Left lung (tissue), 10 donors: ENCODE data around the gene CUTA. TPM values are rescaled to one million over a fixed set of nuclear protein-coding genes. Genes with fewer than 3 reads are reported as not detected.
"Not testable (repeated sequence)": the region's sequence is repeated elsewhere in the genome, so short reads cannot be mapped to it uniquely, and the experiment has no call there.

ENCODE experiments used
- ATAC-seq: fragments of 200-7000 bp; cut with Tn5 transposase; one replicate; pipeline ENCODE4 v1.9.1; 2020; ENCODE audit warnings: moderate library complexity
- DNase-seq, 4 donors: peaks; one replicate each; pipeline ENCODE4 v3.0.0-alpha.2; 2013 to 2020
- H3K27ac ChIP-seq, 2 donors: fragments of 200-600 bp; sonication (generic) in 1 of 2; one replicate each; pipeline versions ENCODE4 v1.5.0 to v1.8.0; 2020 to 2021
- H3K27me3 ChIP-seq, 2 donors: fragments of 200-600 bp; sonication (generic) in 1 of 2; one replicate each; pipeline versions ENCODE4 v1.5.0 to v1.8.0; 2020 to 2021
- H3K36me3 ChIP-seq, 2 donors: fragments of 200-600 bp; sonication (generic) in 1 of 2; one replicate each; pipeline versions ENCODE4 v1.5.0 to v1.8.0; 2020 to 2021
- H3K4me1 ChIP-seq, 2 donors: fragments of 200-600 bp; one replicate each; pipeline ENCODE4 v1.8.0; 2021
- H3K4me3 ChIP-seq, 2 donors: fragments of 200-600 bp; sonication (generic) in 1 of 2; one replicate each; pipeline versions ENCODE4 v1.5.0 to v1.8.0; 2020 to 2021; ENCODE audit warnings: mild to moderate bottlenecking in 1 of 2
- H3K9me3 ChIP-seq, 2 donors: fragments of 200-600 bp; sonication (generic) in 1 of 2; one replicate each; pipeline versions ENCODE4 v1.5.0 to v1.8.0; 2020 to 2021
- intact Hi-C, 2 donors: fragments of 100-400 bp; cut with DNase I; formaldehyde crosslinking; loops; one replicate each; pipeline versions ENCODE4 v1.11.2 to v1.14.2; 2022
- polyA plus RNA-seq, 6 donors: library from polyadenylated mRNA; unstranded; fragments of 120-200 nt; gene quantifications; one replicate each; pipeline ENCODE4 v1.2.1, GENCODE V29; 2013; ENCODE audit not compliant: insufficient read length in 6 of 6
- total RNA-seq, 2 donors: library from RNA; stranded (reverse); fragmentation: NEBNext Ultra II Directional; extraction: Animal tissue kit (Norgen Biotek cat#: 25700); gene quantifications; one replicate each; pipeline ENCODE4 v1.2.1, GENCODE V29; 2021
- TF ChIP-seq, protein P1 (sequence below), 2 donors: fragments of 200-600 bp; sonication (generic) in 1 of 2; IDR thresholded peaks; one replicate each; pipeline versions ENCODE4 v1.5.0 to v1.8.0; 2021; ENCODE audit warnings: antibody characterized with exemption in 2 of 2
- donor health status: DM: no; HTN: yes; CAD: no.
- donor health status: DM: no; HTN: no; CAD: no.

CUTA gene
- total and polyA plus RNA-seq, 8 donors = 144 to 189 (median 175) TPM

DNA sequence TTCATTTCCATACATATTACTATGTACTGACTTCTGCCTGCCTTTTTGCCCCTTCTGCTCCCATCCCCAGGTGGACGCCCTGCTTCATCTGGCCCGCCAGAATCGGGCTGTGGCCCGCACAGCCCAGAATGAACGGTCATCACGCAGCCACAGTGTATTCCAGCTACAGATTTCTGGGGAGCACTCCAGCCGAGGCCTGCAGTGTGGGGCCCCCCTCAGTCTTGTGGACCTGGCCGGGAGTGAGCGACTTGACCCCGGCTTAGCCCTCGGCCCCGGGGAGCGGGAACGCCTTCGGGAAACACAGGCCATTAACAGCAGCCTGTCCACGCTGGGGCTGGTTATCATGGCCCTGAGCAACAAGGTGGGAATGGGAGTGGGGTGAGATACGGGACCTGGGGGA, 11.8 kb downstream of the CUTA start:
- intact Hi-C loops = no loop called here
- Histone ChIP-seq H3K36me3 (peaks cover 0 to 4% of the 10 kb centered on the region in 2 donors), H3K27ac (no peak overlapping the region), H3K4me1 (peaks cover 0 to 6% of the 10 kb centered on the region in 2 donors), H3K9me3 (no peaks in the 10 kb centered on the region), H3K27me3 (no peaks in the 10 kb centered on the region), H3K4me3 (no peak overlapping the region)
- no peak for ATAC-seq
- TF ChIP-seq, protein P1, sequence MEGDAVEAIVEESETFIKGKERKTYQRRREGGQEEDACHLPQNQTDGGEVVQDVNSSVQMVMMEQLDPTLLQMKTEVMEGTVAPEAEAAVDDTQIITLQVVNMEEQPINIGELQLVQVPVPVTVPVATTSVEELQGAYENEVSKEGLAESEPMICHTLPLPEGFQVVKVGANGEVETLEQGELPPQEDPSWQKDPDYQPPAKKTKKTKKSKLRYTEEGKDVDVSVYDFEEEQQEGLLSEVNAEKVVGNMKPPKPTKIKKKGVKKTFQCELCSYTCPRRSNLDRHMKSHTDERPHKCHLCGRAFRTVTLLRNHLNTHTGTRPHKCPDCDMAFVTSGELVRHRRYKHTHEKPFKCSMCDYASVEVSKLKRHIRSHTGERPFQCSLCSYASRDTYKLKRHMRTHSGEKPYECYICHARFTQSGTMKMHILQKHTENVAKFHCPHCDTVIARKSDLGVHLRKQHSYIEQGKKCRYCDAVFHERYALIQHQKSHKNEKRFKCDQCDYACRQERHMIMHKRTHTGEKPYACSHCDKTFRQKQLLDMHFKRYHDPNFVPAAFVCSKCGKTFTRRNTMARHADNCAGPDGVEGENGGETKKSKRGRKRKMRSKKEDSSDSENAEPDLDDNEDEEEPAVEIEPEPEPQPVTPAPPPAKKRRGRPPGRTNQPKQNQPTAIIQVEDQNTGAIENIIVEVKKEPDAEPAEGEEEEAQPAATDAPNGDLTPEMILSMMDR (IDR thresholded peaks at IDR 0.05) = no peak
- DNase-seq = no peak

DNA sequence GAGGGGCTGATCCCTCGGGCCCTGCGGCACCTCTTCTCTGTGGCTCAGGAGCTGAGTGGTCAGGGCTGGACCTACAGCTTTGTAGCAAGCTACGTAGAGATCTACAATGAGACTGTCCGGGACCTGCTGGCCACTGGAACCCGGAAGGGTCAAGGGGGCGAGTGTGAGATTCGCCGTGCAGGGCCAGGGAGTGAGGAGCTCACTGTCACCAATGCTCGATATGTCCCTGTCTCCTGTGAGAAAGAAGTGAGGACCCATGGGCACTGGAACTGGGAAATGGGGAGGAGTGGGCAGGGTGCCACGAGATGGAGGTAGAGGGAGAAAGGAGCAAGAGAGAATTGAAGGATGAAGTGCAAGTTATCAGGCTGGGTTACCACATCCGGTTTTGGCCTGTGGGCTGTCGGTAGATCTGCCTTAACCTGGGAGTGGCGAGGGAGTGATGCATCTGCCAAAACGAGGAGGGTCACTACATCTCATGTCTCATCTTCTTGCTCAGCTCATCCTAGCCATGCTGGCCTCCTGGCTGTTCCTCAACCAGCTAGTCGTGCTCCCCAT, 12.4 kb downstream of the CUTA start:
- H3K36me3 ChIP-seq = peaks cover 0 to 4% of the 10 kb centered on the region in 2 donors
- intact Hi-C loops = no loop called here
- TF ChIP-seq, protein P1 (IDR thresholded peaks at IDR 0.05) = no peak
- no peak overlapping the region for H3K27ac ChIP-seq
- H3K27me3 ChIP-seq = no peaks in the 10 kb centered on the region
- DNase-seq (no peak), ATAC-seq (no peak)
- no peak overlapping the region for H3K4me3 ChIP-seq
- H3K4me1 ChIP-seq = peaks cover 0 to 6% of the 10 kb centered on the region in 2 donors
- H3K9me3 ChIP-seq = no peaks in the 10 kb centered on the region

DNA sequence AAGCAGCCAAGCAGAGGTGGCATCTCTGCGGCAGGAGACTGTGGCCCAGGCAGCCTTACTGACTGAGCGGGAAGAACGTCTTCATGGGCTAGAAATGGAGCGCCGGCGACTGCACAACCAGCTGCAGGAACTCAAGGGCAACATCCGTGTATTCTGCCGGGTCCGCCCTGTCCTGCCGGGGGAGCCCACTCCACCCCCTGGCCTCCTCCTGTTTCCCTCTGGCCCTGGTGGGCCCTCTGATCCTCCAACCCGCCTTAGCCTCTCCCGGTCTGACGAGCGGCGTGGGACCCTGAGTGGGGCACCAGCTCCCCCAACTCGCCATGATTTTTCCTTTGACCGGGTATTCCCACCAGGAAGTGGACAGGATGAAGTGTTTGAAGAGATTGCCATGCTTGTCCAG, 13.0 kb downstream of the CUTA start:
- Histone ChIP-seq H3K27me3 (no peaks in the 10 kb centered on the region), H3K4me3 (no peak overlapping the region), H3K27ac (no peak overlapping the region), H3K36me3 (peaks cover 0 to 4% of the 10 kb centered on the region in 2 donors), H3K9me3 (no peaks in the 10 kb centered on the region), H3K4me1 (peaks cover 0 to 6% of the 10 kb centered on the region in 2 donors)
- intact Hi-C loops = no loop called here
- no peak for ATAC-seq
- no peak for DNase-seq
- TF ChIP-seq, protein P1 (IDR thresholded peaks at IDR 0.05) = no peak

- H3K36me3 ChIP-seq, H3K4me3 ChIP-seq, H3K27ac ChIP-seq, intact Hi-C loops, H3K27me3 ChIP-seq, ATAC-seq, H3K4me1 ChIP-seq, H3K9me3 ChIP-seq, DNase-seq: not testable (repeated sequence)
Observed at GRCh38 chr6:33399881-33400280, 18.0 kb downstream of the CUTA start.

- intact Hi-C loops, ATAC-seq, H3K27me3 ChIP-seq: not testable (repeated sequence)
Observed at GRCh38 chr6:33398601-33399000, 19.3 kb downstream of the CUTA start.

GRCh38 chr6:33397541-33397940, 20.4 kb downstream of the CUTA start:
- intact Hi-C loops = no loop called here
- Histone ChIP-seq H3K4me1 (peaks cover 0 to 10% of the 10 kb centered on the region in 2 donors), H3K36me3 (no peaks in the 10 kb centered on the region), H3K27me3 (no peaks in the 10 kb centered on the region), H3K9me3 (no peaks in the 10 kb centered on the region), H3K4me3 (no peak overlapping the region), H3K27ac (no peak overlapping the region)
- ATAC-seq = no peak
- DNase-seq = no peak
- TF ChIP-seq, protein P1 (IDR thresholded peaks at IDR 0.05) = no peak

More at GRCh38 chr6:33398601-33399000, 19.3 kb downstream of the CUTA start:
- H3K4me1 ChIP-seq, H3K27ac ChIP-seq, H3K36me3 ChIP-seq, H3K9me3 ChIP-seq, H3K4me3 ChIP-seq, DNase-seq: not testable (repeated sequence)
